T-helper 2 cell treated with Interferon-gamma antibody and Interleukin-4, amounts not matched to agents 100 ng/mL and 5 ng/mL, for 36 hours (primary cell): ENCODE measurements around the gene SLMAP. TPM values are rescaled to one million over a fixed set of nuclear protein-coding genes. Genes with fewer than 3 reads are reported as not detected.
"Not testable (repeated sequence)": the region's sequence is repeated elsewhere in the genome, so short reads cannot be mapped to it uniquely, and the experiment has no call there.

Experiments used
- intact Hi-C: fragments of 100-400 bp; cut with micrococcal nuclease; formaldehyde crosslinking; loops from one replicate; pipeline ENCODE4 v1.15.1; 2023
- total RNA-seq: library from RNA; stranded (reverse); gene quantifications from 2 replicates; pipeline ENCODE4 v1.2.3, GENCODE V29; 2022

SLMAP gene
- total RNA-seq, 1 donor from 2014 or later = 51.1 TPM

GRCh38 chr3:57884436-57884835 is 128.3 kb downstream of the SLMAP start:
- intact Hi-C loops = not testable (repeated sequence)

- intact Hi-C loops = no loop called here
These were observed 133.7 kb downstream of the SLMAP start for GRCh38 chr3:57889807-57890206.

GRCh38 chr3:57890874-57891273 is 134.8 kb downstream of the SLMAP start:
- intact Hi-C loops = no loop called here

- intact Hi-C loops = no loop called here
These were observed 136.3 kb downstream of the SLMAP start for GRCh38 chr3:57892423-57892822.

GRCh38 chr3:57893156-57893555 is 137.0 kb downstream of the SLMAP start:
- intact Hi-C loops = no loop called here

GRCh38 chr3:57893668-57894067 is 137.6 kb downstream of the SLMAP start:
- intact Hi-C loops = no loop called here

- intact Hi-C loops = no loop called here
These were observed 139.9 kb downstream of the SLMAP start for GRCh38 chr3:57896031-57896430.

GRCh38 chr3:57896691-57897090 is 140.6 kb downstream of the SLMAP start:
- intact Hi-C loops = no loop called here

GRCh38 chr3:57900786-57901185 is 144.7 kb downstream of the SLMAP start:
- intact Hi-C loops = no loop called here

GRCh38 chr3:57903124-57903890 is 147.2 kb downstream of the SLMAP start:
- intact Hi-C loops = no loop called here

GRCh38 chr3:57910990-57911389 is 154.9 kb downstream of the SLMAP start:
- intact Hi-C loops = loop anchor here (2.0 kb wide), 1 partner anchor 514 kb away; no protein-coding TSS in a partner anchor

GRCh38 chr3:57911593-57911992 is 155.5 kb downstream of the SLMAP start:
- intact Hi-C loops = loop anchor here (2.0 kb wide), 1 partner anchor 515 kb away; no protein-coding TSS in a partner anchor

- intact Hi-C loops = no loop called here
These were observed 161.5 kb downstream of the SLMAP start for GRCh38 chr3:57917601-57918000.

GRCh38 chr3:57918123-57918837 is 162.2 kb downstream of the SLMAP start:
- intact Hi-C loops = no loop called here

- intact Hi-C loops = no loop called here
These were observed 163.9 kb downstream of the SLMAP start for GRCh38 chr3:57919987-57920386.

GRCh38 chr3:57923101-57923500 is 167.0 kb downstream of the SLMAP start:
- intact Hi-C loops = no loop called here

GRCh38 chr3:57923752-57924151 is 167.6 kb downstream of the SLMAP start:
- intact Hi-C loops = no loop called here

GRCh38 chr3:57927166-57927565 is 171.1 kb downstream of the SLMAP start:
- intact Hi-C loops = no loop called here

GRCh38 chr3:57927916-57928315 is 171.8 kb downstream of the SLMAP start:
- intact Hi-C loops = no loop called here

- intact Hi-C loops = no loop called here
These were observed 172.4 kb downstream of the SLMAP start for GRCh38 chr3:57928511-57928910.

- intact Hi-C loops = no loop called here
These were observed 173.9 kb downstream of the SLMAP start for GRCh38 chr3:57929988-57930387.

- intact Hi-C loops = no loop called here
These were observed 177.5 kb downstream of the SLMAP start for GRCh38 chr3:57933602-57934001.

- intact Hi-C loops = no loop called here
These were observed 178.3 kb downstream of the SLMAP start for GRCh38 chr3:57934373-57934772.
